IPS-15b (cell line): ENCODE measurements around the gene HACL1.

Experiments used
- H3K27me3 ChIP-seq: one replicate; pipeline ENCODE4 v1.6.1; 2013; ENCODE audit warnings: low read length; ENCODE audit not compliant: control insufficient read depth, insufficient read depth
- H3K36me3 ChIP-seq: one replicate; pipeline ENCODE4 v1.6.1; 2013; ENCODE audit warnings: low read length; ENCODE audit not compliant: control insufficient read depth, insufficient read depth
- H3K4me1 ChIP-seq: one replicate; pipeline ENCODE4 v1.6.1; 2013; ENCODE audit warnings: mild to moderate bottlenecking, low read length; ENCODE audit not compliant: control insufficient read depth, insufficient read depth
- H3K4me3 ChIP-seq: one replicate; pipeline ENCODE4 v1.5.1; 2013; ENCODE audit warnings: low read depth, low read length
- H3K9ac ChIP-seq: one replicate; pipeline ENCODE4 v1.6.1; 2013; ENCODE audit warnings: low read depth, mild to moderate bottlenecking, low read length
- H3K9me3 ChIP-seq: one replicate; pipeline ENCODE4 v1.6.1; 2013; ENCODE audit warnings: mild to moderate bottlenecking, low read length; ENCODE audit not compliant: control insufficient read depth, insufficient read depth

Gene HACL1

GRCh38 chr3:15601399-15602145 lies at the start of gene HACL1, which contains the start of gene BTD:
HACL1 (minus strand) TSS chr3:15601569; CDS start chr3:15601463, 106 bp downstream.
BTD (plus strand) TSS chr3:15601745; CDS start chr3:15635440, 33,695 bp downstream.
- Histone ChIP-seq H3K9ac (peak within 1 kb of the TSS; percentile 97), H3K27me3 (no peaks in the 10 kb centered on the region), H3K4me1 (peaks cover 3% of the 10 kb centered on the region), H3K4me3 (peak within 1 kb of the TSS; percentile 94), H3K36me3 (peaks cover 3% of the 10 kb centered on the region), H3K9me3 (no peaks in the 10 kb centered on the region)

- no peak overlapping the region for H3K9ac ChIP-seq
- H3K4me1 ChIP-seq = no peaks in the 10 kb centered on the region
- H3K9me3 ChIP-seq = no peaks in the 10 kb centered on the region
- no peaks in the 10 kb centered on the region for H3K27me3 ChIP-seq
- no peaks in the 10 kb centered on the region for H3K36me3 ChIP-seq
- no peak overlapping the region for H3K4me3 ChIP-seq
Measured at GRCh38 chr3:15649858-15650257, 48.5 kb upstream of the HACL1 start.

DNA sequence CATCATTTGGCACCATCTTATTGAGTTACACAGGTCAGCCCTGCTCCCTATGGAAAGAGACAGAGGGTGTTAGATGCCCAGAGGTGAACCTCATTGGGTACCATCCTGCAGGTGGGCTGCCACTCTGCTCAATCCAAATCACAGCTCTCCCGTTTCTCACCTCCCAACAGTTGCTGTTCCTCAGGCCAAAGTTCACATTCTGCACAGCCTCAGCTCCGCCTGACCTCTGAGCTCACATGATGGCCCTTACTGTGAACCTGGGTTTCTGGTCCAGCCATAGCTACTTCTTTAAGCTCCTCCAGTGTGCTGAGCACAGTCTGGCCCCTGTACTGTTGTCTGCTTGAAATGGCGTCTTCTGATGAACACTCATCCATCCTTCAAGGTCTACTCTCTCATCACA lies 48.0 kb upstream of the HACL1 start:
- no peaks in the 10 kb centered on the region for H3K27me3 ChIP-seq
- no peaks in the 10 kb centered on the region for H3K4me1 ChIP-seq
- H3K9me3 ChIP-seq = no peaks in the 10 kb centered on the region
- H3K36me3 ChIP-seq = peaks cover 1% of the 10 kb centered on the region
- H3K9ac ChIP-seq = no peak overlapping the region
- H3K4me3 ChIP-seq = no peak overlapping the region

DNA sequence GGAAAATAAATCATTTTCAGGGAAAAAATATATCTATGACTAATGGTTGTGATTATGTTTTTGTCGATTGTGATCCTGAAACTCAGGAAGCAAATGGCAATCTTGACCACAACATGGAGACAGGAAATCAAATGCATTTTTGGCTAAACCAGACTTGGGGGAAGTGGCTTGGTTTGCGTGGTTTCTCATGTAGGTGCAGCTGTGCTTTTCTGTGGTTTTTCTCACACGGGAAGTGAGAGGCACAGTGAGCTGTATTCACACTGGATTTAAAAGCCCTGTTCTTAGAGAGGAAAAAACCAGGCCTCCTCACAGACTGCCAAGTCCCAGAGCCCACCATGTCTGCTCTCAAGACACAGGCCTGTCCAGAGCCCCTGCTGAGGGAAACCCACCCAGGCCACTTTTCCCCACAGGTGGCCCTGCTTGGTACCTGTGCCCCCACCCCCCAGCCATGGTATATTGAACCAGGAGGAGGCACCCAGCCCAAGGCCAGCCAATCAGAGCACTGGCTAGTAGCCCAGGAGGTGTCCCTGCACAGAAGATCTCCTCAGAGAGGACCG lies 46.3 kb upstream of the HACL1 start:
- Histone ChIP-seq H3K36me3 (peaks cover 3% of the 10 kb centered on the region), H3K9ac (no peak overlapping the region), H3K4me3 (no peak overlapping the region), H3K27me3 (no peaks in the 10 kb centered on the region), H3K4me1 (no peaks in the 10 kb centered on the region), H3K9me3 (no peaks in the 10 kb centered on the region)

- Histone ChIP-seq H3K36me3 (peaks cover 3% of the 10 kb centered on the region), H3K9ac (no peak overlapping the region), H3K4me1 (no peaks in the 10 kb centered on the region), H3K4me3 (no peak overlapping the region), H3K27me3 (no peaks in the 10 kb centered on the region), H3K9me3 (no peaks in the 10 kb centered on the region)
Measured at GRCh38 chr3:15646851-15647511, 45.6 kb upstream of the HACL1 start.

- no peaks in the 10 kb centered on the region for H3K4me1 ChIP-seq
- H3K36me3 ChIP-seq = peaks cover 3% of the 10 kb centered on the region
- H3K27me3 ChIP-seq = no peaks in the 10 kb centered on the region
- no peaks in the 10 kb centered on the region for H3K9me3 ChIP-seq
- no peak overlapping the region for H3K4me3 ChIP-seq
- no peak overlapping the region for H3K9ac ChIP-seq
Measured at GRCh38 chr3:15645740-15646501, 44.6 kb upstream of the HACL1 start.

GRCh38 chr3:15645246-15645645 lies 43.9 kb upstream of the HACL1 start:
- no peaks in the 10 kb centered on the region for H3K27me3 ChIP-seq
- no peaks in the 10 kb centered on the region for H3K4me1 ChIP-seq
- no peaks in the 10 kb centered on the region for H3K9me3 ChIP-seq
- peaks cover 3% of the 10 kb centered on the region for H3K36me3 ChIP-seq
- H3K9ac ChIP-seq = no peak overlapping the region
- no peak overlapping the region for H3K4me3 ChIP-seq

- no peaks in the 10 kb centered on the region for H3K36me3 ChIP-seq
- H3K4me1 ChIP-seq = peaks cover 8% of the 10 kb centered on the region
- no peaks in the 10 kb centered on the region for H3K27me3 ChIP-seq
- no peaks in the 10 kb centered on the region for H3K9me3 ChIP-seq
- H3K9ac ChIP-seq = no peak overlapping the region
- no peak overlapping the region for H3K4me3 ChIP-seq
Measured at GRCh38 chr3:15638891-15639262, 37.5 kb upstream of the HACL1 start.

- Histone ChIP-seq H3K27me3 (no peaks in the 10 kb centered on the region), H3K9ac (no peak overlapping the region), H3K9me3 (no peaks in the 10 kb centered on the region), H3K36me3 (no peaks in the 10 kb centered on the region), H3K4me3 (no peak overlapping the region), H3K4me1 (peaks cover 13% of the 10 kb centered on the region)
Measured at GRCh38 chr3:15638193-15638890, 37.0 kb upstream of the HACL1 start.

GRCh38 chr3:15637131-15637951 lies 36.0 kb upstream of the HACL1 start:
- Histone ChIP-seq H3K36me3 (no peaks in the 10 kb centered on the region), H3K27me3 (no peaks in the 10 kb centered on the region), H3K4me1 (peaks cover 18% of the 10 kb centered on the region), H3K9ac (no peak overlapping the region), H3K4me3 (no peak overlapping the region), H3K9me3 (no peaks in the 10 kb centered on the region)
